ENCODE results near the gene SMIM45.
"Not testable (repeated sequence)": the region's sequence is repeated elsewhere in the genome, so short reads cannot be mapped to it uniquely, and the experiment has no call there.

SMIM45 gene

GRCh38 chr22:41935509-41935908 lies 16.4 kb upstream of the SMIM45 start:
- Histone ChIP-seq H3K36me3 (ENCODE audit: control insufficient read depth in 5 of 5, insufficient read depth in 5 of 5, low read length in 5 of 5) (no peaks in the 10 kb centered on the region), H3K27me3 (ENCODE audit: control insufficient read depth in 5 of 5, insufficient read depth in 4 of 5, low read length in 5 of 5) (no peaks in the 10 kb centered on the region), H3K4me3 (ENCODE audit: low read depth in 1 of 5, low read length in 5 of 5) (no peak overlapping the region), H3K4me1 (ENCODE audit: control insufficient read depth in 5 of 5, insufficient read depth in 5 of 5, low read length in 5 of 5) (no peaks in the 10 kb centered on the region), H3K27ac (ENCODE audit: low read depth, low read length) (no peak overlapping the region), H3K9ac (ENCODE audit: low read length in 5 of 5) (no peak overlapping the region), H3K9me3 (ENCODE audit: control insufficient read depth in 5 of 5, low read length in 5 of 5) (no peaks in the 10 kb centered on the region)

- no peaks in the 10 kb centered on the region for H3K27me3 ChIP-seq (ENCODE audit: control insufficient read depth in 5 of 5, insufficient read depth in 4 of 5, low read length in 5 of 5)
- peaks cover 0 to 7% (median 0%) of the 10 kb centered on the region in 5 donors for H3K4me1 ChIP-seq (ENCODE audit: control insufficient read depth in 5 of 5, insufficient read depth in 5 of 5, low read length in 5 of 5)
- H3K36me3 ChIP-seq (ENCODE audit: control insufficient read depth in 5 of 5, insufficient read depth in 5 of 5, low read length in 5 of 5) = no peaks in the 10 kb centered on the region
- H3K9me3 ChIP-seq (ENCODE audit: control insufficient read depth in 5 of 5, low read length in 5 of 5) = no peaks in the 10 kb centered on the region
- H3K27ac ChIP-seq (ENCODE audit: low read depth, low read length) = no peak overlapping the region
- H3K9ac ChIP-seq (ENCODE audit: low read length in 5 of 5) = no peak overlapping the region
- H3K4me3 ChIP-seq (ENCODE audit: low read depth in 1 of 5, low read length in 5 of 5) = no peak overlapping the region
Observed at GRCh38 chr22:41936894-41937169, 15.1 kb upstream of the SMIM45 start.

GRCh38 chr22:41939981-41940831 lies 11.7 kb upstream of the SMIM45 start:
- H3K27me3 ChIP-seq (ENCODE audit: control insufficient read depth in 5 of 5, insufficient read depth in 4 of 5, low read length in 5 of 5) = no peaks in the 10 kb centered on the region
- peaks cover 0 to 7% (median 0%) of the 10 kb centered on the region in 5 donors for H3K4me1 ChIP-seq (ENCODE audit: control insufficient read depth in 5 of 5, insufficient read depth in 5 of 5, low read length in 5 of 5)
- no peak overlapping the region for H3K9ac ChIP-seq (ENCODE audit: low read length in 5 of 5)
- no peak overlapping the region for H3K4me3 ChIP-seq (ENCODE audit: low read depth in 1 of 5, low read length in 5 of 5)
- H3K9me3 ChIP-seq (ENCODE audit: control insufficient read depth in 5 of 5, low read length in 5 of 5) = no peaks in the 10 kb centered on the region
- H3K36me3 ChIP-seq (ENCODE audit: control insufficient read depth in 5 of 5, insufficient read depth in 5 of 5, low read length in 5 of 5) = no peaks in the 10 kb centered on the region
- no peak overlapping the region for H3K27ac ChIP-seq (ENCODE audit: low read depth, low read length)

GRCh38 chr22:41940832-41941765 lies 10.9 kb upstream of the SMIM45 start:
- peaks cover 0 to 13% (median 4%) of the 10 kb centered on the region in 5 donors for H3K4me1 ChIP-seq (ENCODE audit: control insufficient read depth in 5 of 5, insufficient read depth in 5 of 5, low read length in 5 of 5)
- no peak overlapping the region for H3K27ac ChIP-seq (ENCODE audit: low read depth, low read length)
- no peak overlapping the region for H3K4me3 ChIP-seq (ENCODE audit: low read depth in 1 of 5, low read length in 5 of 5)
- no peak overlapping the region for H3K9ac ChIP-seq (ENCODE audit: low read length in 5 of 5)
- no peaks in the 10 kb centered on the region for H3K9me3 ChIP-seq (ENCODE audit: control insufficient read depth in 5 of 5, low read length in 5 of 5)
- H3K36me3 ChIP-seq (ENCODE audit: control insufficient read depth in 5 of 5, insufficient read depth in 5 of 5, low read length in 5 of 5) = no peaks in the 10 kb centered on the region
- peaks cover 0 to 7% (median 0%) of the 10 kb centered on the region in 5 donors for H3K27me3 ChIP-seq (ENCODE audit: control insufficient read depth in 5 of 5, insufficient read depth in 4 of 5, low read length in 5 of 5)

GRCh38 chr22:41943661-41944209 lies 8.2 kb upstream of the SMIM45 start:
- H3K27ac ChIP-seq (ENCODE audit: low read depth, low read length) = no peak overlapping the region
- peaks cover 0 to 8% (median 0%) of the 10 kb centered on the region in 5 donors for H3K27me3 ChIP-seq (ENCODE audit: control insufficient read depth in 5 of 5, insufficient read depth in 4 of 5, low read length in 5 of 5)
- H3K9me3 ChIP-seq (ENCODE audit: control insufficient read depth in 5 of 5, low read length in 5 of 5) = no peaks in the 10 kb centered on the region
- H3K4me3 ChIP-seq (ENCODE audit: low read depth in 1 of 5, low read length in 5 of 5) = no peak overlapping the region
- peaks cover 0 to 27% (median 17%) of the 10 kb centered on the region in 5 donors for H3K4me1 ChIP-seq (ENCODE audit: control insufficient read depth in 5 of 5, insufficient read depth in 5 of 5, low read length in 5 of 5)
- no peaks in the 10 kb centered on the region for H3K36me3 ChIP-seq (ENCODE audit: control insufficient read depth in 5 of 5, insufficient read depth in 5 of 5, low read length in 5 of 5)
- no peak overlapping the region for H3K9ac ChIP-seq (ENCODE audit: low read length in 5 of 5)

- Histone ChIP-seq H3K36me3 (ENCODE audit: control insufficient read depth in 5 of 5, insufficient read depth in 5 of 5, low read length in 5 of 5) (no peaks in the 10 kb centered on the region), H3K27ac (ENCODE audit: low read depth, low read length) (no peak within 1 kb of the TSS), H3K27me3 (ENCODE audit: control insufficient read depth in 5 of 5, insufficient read depth in 4 of 5, low read length in 5 of 5) (peaks cover 0 to 10% (median 3%) of the 10 kb centered on the region in 5 donors), H3K4me1 (ENCODE audit: control insufficient read depth in 5 of 5, insufficient read depth in 5 of 5, low read length in 5 of 5) (peaks cover 0 to 20% (median 15%) of the 10 kb centered on the region in 5 donors), H3K9ac (ENCODE audit: low read length in 5 of 5) (peak within 1 kb of the TSS in 4 of 5 donors; percentile 40 to 73 (median 63)), H3K9me3 (ENCODE audit: control insufficient read depth in 5 of 5, low read length in 5 of 5) (no peaks in the 10 kb centered on the region), H3K4me3 (ENCODE audit: low read depth in 1 of 5, low read length in 5 of 5) (peak within 1 kb of the TSS; percentile 74 to 90 (median 87))
Observed at GRCh38 chr22:41946629-41947423, 5.1 kb upstream of the SMIM45 start, which contains the start of gene CENPM. Gene CENPM, minus strand, starts transcription at chr22:41947152. Its CDS starts 76 bp downstream, at chr22:41947076.

GRCh38 chr22:41947424-41948080 lies 4.4 kb upstream of the SMIM45 start:
- H3K36me3 ChIP-seq (ENCODE audit: control insufficient read depth in 5 of 5, insufficient read depth in 5 of 5, low read length in 5 of 5) = no peaks in the 10 kb centered on the region
- H3K4me3 ChIP-seq (ENCODE audit: low read depth in 1 of 5, low read length in 5 of 5) = peak overlapping the region; percentile 74 to 90 (median 87)
- H3K4me1 ChIP-seq (ENCODE audit: control insufficient read depth in 5 of 5, insufficient read depth in 5 of 5, low read length in 5 of 5) = peaks cover 0 to 20% (median 15%) of the 10 kb centered on the region in 5 donors
- H3K9ac ChIP-seq (ENCODE audit: low read length in 5 of 5) = peak overlapping the region in 3 of 5 donors; percentile 40 to 73 (median 40)
- peaks cover 3 to 16% (median 4%) of the 10 kb centered on the region in 5 donors for H3K27me3 ChIP-seq (ENCODE audit: control insufficient read depth in 5 of 5, insufficient read depth in 4 of 5, low read length in 5 of 5)
- H3K9me3 ChIP-seq (ENCODE audit: control insufficient read depth in 5 of 5, low read length in 5 of 5) = no peaks in the 10 kb centered on the region
- H3K27ac ChIP-seq (ENCODE audit: low read depth, low read length) = no peak overlapping the region

- H3K27ac ChIP-seq (ENCODE audit: low read depth, low read length) = no peak overlapping the region
- H3K27me3 ChIP-seq (ENCODE audit: control insufficient read depth in 5 of 5, insufficient read depth in 4 of 5, low read length in 5 of 5) = peaks cover 3 to 16% (median 8%) of the 10 kb centered on the region in 5 donors
- no peak overlapping the region for H3K4me3 ChIP-seq (ENCODE audit: low read depth in 1 of 5, low read length in 5 of 5)
- no peaks in the 10 kb centered on the region for H3K36me3 ChIP-seq (ENCODE audit: control insufficient read depth in 5 of 5, insufficient read depth in 5 of 5, low read length in 5 of 5)
- H3K9ac ChIP-seq (ENCODE audit: low read length in 5 of 5) = no peak overlapping the region
- no peaks in the 10 kb centered on the region for H3K9me3 ChIP-seq (ENCODE audit: control insufficient read depth in 5 of 5, low read length in 5 of 5)
- H3K4me1 ChIP-seq (ENCODE audit: control insufficient read depth in 5 of 5, insufficient read depth in 5 of 5, low read length in 5 of 5) = peaks cover 0 to 20% (median 15%) of the 10 kb centered on the region in 5 donors
Observed at GRCh38 chr22:41948142-41948541, 3.8 kb upstream of the SMIM45 start.

GRCh38 chr22:41948928-41949296 lies 3.0 kb upstream of the SMIM45 start:
- not testable (repeated sequence) for H3K9me3 ChIP-seq (ENCODE audit: control insufficient read depth in 5 of 5, low read length in 5 of 5); H3K4me3 ChIP-seq (ENCODE audit: low read depth in 1 of 5, low read length in 5 of 5)
- H3K27me3 ChIP-seq (ENCODE audit: control insufficient read depth in 5 of 5, insufficient read depth in 4 of 5, low read length in 5 of 5) = peaks cover 3 to 16% (median 8%) of the 10 kb centered on the region in 5 donors

More at GRCh38 chr22:41948928-41949296, 3.0 kb upstream of the SMIM45 start:
- not testable (repeated sequence) for H3K36me3 ChIP-seq (ENCODE audit: control insufficient read depth in 5 of 5, insufficient read depth in 5 of 5, low read length in 5 of 5); H3K9ac ChIP-seq (ENCODE audit: low read length in 5 of 5); H3K27ac ChIP-seq (ENCODE audit: low read depth, low read length)
- H3K4me1 ChIP-seq (ENCODE audit: control insufficient read depth in 5 of 5, insufficient read depth in 5 of 5, low read length in 5 of 5) = peaks cover 0 to 20% (median 15%) of the 10 kb centered on the region in 5 donors

Measured in subcutaneous abdominal adipose tissue (tissue), 5 donors.